HG03565 (cell line): ENCODE data around the gene GRK4.
"Not testable (repeated sequence)": the region's sequence is repeated elsewhere in the genome, so short reads cannot be mapped to it uniquely, and the experiment has no call there.

Experiments used
- ATAC-seq: cut with Tn5 transposase; IDR thresholded peaks from one replicate; pipeline ENCODE4 v1.9.1; 2021; ENCODE audit warnings: mild to moderate bottlenecking, moderate library complexity; ENCODE audit not compliant: unreplicated experiment

GRK4 gene

DNA sequence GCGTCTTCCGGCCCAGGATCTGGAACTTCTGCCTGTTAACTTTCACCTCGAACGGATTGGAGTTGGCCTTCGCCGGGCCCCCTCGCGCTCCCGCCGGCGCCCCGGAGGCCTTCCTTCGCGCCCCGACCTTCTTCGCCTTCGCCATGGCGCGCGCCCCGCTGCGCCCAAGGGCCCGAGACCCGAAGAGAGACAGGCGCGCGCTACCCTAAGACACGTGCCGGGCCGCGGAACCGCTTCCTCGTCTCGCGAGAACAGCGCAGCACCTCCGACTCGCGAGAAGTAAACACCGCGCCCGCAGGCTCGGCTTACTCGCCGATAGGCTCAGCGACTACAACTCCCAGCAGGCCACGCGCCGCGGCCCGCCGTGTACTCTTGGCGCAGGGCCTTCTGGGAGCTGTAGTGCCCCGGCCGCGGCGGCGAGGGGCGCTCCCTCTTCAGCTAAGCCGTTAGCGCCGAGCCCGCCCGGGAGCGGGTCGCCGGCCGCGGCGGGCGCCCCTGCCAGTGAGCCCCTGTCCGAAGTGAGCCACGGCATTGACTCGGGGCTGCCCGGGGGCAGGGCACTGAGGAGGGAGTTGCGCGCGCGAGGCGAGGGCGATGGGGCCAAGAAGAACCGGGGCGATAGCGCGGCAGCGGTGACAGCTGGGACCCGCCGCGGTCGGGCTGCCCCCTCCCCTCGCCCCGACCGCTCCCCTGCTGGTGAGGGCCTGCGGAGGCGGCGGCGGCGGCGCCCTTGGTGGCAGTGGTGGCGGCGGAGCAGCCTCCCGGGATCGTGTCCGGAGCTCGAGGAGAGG, at the start of gene GRK4, which contains the start of gene NOP14:
Gene GRK4 (plus strand): TSS at position 397 of the 791 bp plus-strand sequence. CDS start 500 bp downstream, outside the sequence.
Gene NOP14 (minus strand): TSS at position 232 of the 791 bp plus-strand sequence. CDS start 87 bp downstream, at position 145.
- peak; percentile 89 for ATAC-seq

DNA sequence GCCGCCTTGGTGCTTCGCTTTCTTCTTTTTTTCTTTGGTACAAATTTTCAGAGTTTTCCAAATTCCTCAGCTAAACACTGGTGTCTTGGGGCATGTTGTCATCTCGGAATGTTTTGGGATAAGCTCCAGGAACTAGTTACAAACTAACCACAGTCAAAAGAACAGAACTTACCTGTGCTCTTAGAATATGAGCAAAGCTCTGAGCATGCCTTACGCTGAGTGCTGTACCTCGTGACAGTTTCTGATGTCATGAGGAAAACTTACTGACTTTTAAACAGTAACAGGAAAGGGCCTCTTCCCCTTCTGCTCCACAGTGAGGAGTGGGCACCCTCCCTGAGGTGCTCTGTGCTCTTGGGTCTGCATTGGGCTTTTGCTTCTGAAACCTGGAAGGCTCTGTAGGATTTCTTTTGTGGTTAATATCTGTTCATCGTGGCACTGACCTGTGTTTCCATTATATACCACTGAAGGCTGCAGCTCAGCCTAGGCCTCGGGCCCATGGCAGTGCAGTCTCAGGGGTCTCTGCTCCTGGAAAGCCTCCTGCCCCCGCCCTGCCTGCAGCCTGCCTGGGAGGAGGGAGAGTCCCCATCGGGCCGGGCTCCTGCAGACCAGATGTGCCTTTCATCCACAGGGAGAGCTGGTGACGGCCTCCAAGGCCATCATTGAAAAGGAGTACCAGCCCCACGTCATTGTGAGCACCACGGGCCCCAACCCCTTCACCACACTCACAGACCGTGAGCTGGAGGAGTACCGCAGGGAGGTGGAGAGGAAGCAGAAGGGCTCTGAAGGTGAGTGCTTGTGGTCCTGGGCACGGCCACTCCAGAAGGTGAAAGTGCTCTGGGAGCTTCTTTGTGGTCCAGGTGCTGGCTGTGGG, 48.9 kb upstream of the GRK4 start:
- no peak for ATAC-seq

DNA sequence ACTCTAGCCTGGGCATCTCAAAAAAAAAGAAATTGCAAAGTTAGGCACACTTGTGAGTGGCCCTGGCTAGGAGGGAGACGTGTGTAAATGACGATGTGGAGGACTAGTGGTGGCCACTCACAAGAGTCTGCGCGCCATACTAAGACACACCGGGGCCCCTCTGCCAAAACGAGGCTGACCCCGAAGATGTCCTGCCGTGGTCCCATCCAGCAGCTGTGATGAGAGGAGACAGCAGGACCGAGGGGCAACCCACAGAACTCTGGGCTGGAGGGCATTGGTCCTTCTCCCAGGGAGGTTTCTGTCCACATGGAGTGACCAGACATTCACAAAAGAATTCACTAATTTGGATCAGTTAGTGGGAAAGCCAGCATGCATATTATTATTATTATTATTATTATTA, 47.6 kb upstream of the GRK4 start:
- no peak for ATAC-seq

- not testable (repeated sequence) for ATAC-seq
Measured at GRCh38 chr4:2916696-2917095, 46.7 kb upstream of the GRK4 start.

- ATAC-seq, result not testable (repeated sequence)
Measured at GRCh38 chr4:2918300-2918699, 45.1 kb upstream of the GRK4 start.

- not testable (repeated sequence) for ATAC-seq
Measured at GRCh38 chr4:2918714-2919113, 44.7 kb upstream of the GRK4 start.

DNA sequence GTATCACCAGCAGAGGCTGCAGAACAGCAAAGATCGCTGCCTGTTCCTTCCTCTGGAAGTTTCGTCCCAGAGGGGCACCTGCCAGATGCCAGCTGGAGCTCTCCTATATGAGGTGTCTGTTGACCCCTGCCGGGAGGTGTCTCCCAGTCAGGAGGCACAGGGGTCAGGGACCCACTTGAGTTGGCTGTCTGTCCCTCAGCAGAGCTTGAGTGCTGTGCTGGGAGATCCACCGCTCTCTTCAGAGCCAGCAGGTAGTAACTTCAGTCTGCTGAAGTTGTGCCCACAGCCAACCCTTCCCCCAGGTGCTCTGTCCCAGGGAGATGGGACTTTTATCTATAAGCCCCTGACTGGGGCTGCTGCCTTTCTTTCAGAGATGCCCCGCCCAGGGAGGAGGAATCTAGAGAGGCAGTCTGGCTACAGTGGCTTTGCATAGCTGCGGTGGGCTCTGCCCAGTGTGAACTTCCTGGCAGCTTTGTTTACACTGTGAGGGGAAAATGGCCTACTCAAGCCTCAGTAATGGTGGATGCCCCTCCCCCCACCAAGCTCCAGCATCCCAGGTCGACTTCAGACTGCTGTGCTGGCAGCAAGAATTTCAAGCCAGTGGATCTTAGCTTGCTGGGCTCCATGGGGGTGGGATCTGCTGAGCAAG, 40.8 kb upstream of the GRK4 start:
- not testable (repeated sequence) for ATAC-seq

GRCh38 chr4:2923141-2923551, 40.2 kb upstream of the GRK4 start:
- no peak for ATAC-seq

DNA sequence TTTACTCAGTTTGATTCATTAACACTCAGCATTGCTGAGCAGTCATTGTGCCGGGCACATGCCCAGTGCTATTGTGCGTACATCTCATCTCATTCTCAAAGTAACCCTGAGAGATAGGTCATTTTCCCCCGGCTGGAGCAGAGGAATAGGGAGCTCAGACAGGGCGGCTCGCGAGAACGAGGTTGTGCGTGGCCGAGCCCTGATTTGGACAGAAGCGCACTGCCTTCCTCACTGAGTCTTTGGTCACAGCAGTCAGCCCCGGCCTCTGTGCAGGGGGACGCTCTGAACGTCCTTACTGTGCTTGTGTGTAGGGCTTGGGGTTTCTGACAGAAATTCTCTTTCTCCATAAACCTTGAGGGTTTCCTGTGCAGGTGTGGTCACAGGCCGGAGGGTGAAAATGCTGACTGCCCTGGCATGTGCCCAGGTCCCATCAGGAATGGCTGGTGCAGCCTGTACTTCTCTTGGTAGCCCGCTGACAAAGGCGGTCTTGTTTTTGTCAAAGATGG, 39.6 kb upstream of the GRK4 start:
- ATAC-seq, result no peak

DNA sequence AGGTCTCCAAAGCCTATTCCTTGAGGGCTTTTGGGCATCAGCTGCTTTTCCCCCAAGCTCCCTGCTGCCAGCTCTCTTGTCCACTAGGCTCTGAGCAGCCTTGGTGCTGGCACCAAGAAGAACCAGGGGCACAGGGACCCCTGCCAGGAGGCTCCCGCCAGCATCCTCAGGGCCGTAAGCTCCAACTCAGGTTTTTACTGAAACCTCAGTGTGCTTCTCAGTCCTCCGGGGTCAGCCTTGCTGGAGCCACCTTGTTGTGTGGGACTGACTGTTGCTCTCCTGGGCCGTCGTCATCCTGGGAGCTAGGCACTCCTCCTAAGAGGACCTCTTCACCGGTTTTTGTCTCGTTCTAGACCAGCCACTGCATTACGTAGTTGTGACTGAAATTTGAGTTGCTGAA, 39.1 kb upstream of the GRK4 start:
- no peak for ATAC-seq

DNA sequence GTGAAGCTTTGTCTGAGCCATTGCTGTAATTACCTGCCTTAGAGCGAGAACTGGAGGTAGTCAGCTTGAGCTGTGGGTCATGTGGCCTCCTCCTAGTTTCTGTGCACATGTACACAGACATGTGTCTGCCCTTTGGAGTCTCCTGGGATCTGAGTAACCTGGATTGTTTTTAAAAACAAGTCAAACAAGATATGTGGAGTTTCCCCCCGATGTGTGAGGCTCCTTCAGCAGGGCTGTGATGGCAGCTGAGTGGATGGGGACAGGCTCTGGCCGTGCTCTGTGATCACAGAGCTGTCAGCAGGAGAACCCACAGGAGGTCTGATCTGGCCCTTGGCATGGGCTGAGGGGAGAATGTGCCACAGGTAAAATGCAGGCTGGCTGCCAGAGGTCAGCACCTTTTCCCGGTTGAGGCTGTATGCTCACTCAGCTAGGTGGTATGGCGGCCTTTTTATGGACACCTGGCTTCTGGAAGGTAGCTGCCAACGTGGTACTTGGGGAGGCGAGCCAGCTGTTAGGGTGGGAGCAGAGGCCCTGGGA, 38.5 kb upstream of the GRK4 start:
- no peak for ATAC-seq

DNA sequence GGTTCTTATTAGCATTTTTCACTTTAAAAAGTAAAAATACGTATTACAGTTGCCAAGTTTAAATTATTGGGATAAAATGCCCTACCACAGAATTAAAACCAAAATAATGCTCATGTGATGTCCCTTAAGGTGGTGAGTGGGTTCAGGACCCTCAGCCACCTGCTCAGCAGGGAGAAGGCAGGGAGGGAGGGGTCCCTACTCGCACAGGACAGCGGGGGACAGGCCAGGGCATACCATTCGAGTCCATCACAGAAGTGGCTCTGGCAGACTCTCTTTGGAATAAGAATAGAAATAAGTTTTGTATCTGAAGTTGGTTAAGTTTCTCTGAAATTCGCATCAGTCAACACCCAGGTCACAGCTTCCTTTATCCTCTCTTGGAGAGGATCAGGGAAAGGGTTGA, 37.9 kb upstream of the GRK4 start:
- no peak for ATAC-seq

- ATAC-seq, result no peak
Measured at GRCh38 chr4:2925931-2926860, 37.2 kb upstream of the GRK4 start.

DNA sequence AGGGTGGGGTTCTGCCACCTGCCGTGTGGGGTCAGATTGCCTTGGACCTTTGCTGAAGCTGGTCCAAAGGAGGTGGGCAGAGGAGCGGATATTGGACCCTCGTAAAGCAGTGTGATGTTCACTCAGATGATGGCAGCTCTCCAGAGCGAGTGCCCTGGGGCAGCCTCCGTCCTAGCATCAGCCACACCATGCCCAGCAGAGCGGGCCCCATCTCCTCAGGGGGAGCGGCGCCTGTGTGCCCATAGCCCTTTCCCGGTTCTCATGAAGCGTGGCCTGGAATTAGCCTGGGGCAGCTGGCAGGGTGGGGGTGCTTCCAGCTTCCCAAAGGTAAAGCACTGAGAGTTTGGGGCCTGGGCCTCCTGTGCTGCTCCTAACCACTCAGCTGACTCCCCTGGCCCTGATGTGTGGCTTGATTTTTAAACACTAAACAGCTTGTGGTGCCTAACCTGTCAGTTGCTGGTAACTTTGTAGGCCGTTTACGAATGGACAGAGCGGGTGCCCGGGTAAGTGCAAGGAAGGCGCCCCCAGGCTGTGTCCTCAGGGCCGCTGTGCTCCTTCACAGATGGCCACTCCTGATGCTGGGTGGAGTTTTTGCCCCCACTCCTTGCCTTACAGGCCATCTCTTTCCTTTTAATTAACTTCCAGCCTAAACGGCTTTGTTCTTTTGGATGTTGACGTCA, 36.2 kb upstream of the GRK4 start:
- no peak for ATAC-seq

DNA sequence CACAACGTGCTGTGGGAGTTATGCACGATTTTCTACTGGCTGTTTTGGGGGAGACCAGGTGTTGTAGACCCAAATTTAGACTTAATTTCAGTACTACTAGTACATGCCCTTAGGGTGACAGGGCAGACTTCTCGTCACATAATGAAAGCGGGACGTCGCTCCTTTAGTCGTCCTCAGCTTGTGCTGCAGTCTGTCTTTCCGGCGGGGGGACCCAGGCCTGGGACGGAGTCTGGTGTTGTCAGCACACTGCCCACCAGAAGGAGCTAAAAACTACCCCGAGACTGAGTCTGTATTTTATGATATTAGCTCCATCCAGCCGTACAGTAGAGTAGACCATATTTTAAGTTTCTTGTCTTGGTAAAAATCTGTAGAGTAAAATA, 35.7 kb upstream of the GRK4 start:
- ATAC-seq, result no peak

DNA sequence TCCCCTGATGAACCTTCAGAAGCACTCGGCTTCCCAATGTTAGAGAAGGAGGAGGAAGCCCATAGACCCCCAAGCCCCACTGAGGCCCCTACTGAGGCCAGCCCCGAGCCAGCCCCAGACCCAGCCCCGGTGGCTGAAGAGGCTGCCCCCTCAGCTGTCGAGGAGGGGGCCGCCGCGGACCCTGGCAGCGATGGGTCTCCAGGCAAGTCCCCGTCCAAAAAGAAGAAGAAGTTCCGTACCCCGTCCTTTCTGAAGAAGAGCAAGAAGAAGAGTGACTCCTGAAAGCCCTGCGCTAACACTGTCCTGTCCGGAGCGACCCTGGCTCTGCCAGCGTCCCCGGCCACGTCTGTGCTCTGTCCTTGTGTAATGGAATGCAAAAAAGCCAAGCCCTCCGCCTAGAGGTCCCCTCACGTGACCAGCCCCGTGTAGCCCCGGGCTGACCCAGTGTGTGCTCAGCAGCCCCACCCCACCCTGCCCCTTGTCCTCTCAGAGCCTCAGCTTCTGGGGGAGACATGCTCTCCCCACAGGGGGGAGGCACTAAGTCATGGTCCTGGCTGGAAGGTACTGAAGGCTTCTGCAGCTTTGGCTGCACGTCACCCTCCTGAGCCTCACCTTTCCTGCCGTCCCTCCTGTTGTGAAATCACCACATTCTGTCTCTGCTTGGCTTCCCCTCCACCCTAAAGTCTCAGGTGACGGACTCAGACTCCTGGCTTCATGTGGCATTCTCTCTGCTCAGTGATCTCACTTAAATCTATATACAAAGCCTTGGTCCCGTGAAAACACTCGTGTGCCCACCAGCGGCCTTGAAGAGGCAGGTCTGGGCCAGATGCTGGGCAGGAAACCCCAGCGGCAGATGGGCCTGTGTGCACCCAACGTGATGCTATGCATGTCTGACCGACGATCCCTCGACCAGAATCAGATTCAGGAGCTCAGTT, 34.9 kb upstream of the GRK4 start:
- ATAC-seq, result no peak

DNA sequence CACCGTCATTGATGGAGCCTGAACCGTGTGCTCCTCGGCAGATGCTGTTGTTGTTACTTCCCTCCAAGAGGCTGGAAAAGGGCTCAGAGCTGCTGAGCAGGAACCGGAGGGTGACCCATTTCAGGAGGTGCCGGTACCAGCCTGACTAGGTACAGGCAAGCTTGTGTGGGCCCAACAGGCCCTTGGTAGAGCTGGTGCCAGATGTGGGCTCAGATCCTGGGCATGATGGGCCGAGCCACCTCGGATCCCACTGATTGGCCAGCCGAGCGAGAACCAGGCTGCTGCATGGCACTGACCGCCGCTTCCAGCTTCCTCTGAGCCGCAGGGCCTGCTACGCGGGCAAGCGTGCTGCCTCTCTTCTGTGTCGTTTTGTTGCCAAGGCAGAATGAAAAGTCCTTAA, 33.9 kb upstream of the GRK4 start:
- no peak for ATAC-seq

GRCh38 chr4:2930135-2930757, 33.1 kb upstream of the GRK4 start:
- no peak for ATAC-seq
